Astrocyte (in vitro differentiated cells and primary cell): ENCODE results near the gene ACACA.

Experiments used
- CTCF ChIP-seq: IDR thresholded peaks from 2 replicates; pipeline ENCODE4 v1.5.1; 2011; ENCODE audit warnings: low read depth, mild to moderate bottlenecking, inconsistent platforms, low read length, moderate library complexity; ENCODE audit not compliant: insufficient read depth
- EZH2 ChIP-seq: IDR thresholded peaks from 2 replicates; pipeline ENCODE4 v1.6.1; 2012; ENCODE audit warnings: mild to moderate bottlenecking, low read length, inconsistent platforms; ENCODE audit not compliant: insufficient read depth

- TF ChIP-seq CTCF (no peak), EZH2 (no peak)
Observed at GRCh38 chr17:37361543-37361942, 45.1 kb downstream of the ACACA start.
